Natural killer cell treated with Interleukin-12 subunit alpha and Interleukin-12 subunit beta and Interleukin-15 and Interleukin-18, amount 100 ng/mL, for 72 hours (primary cell): ENCODE data around the gene CACNA1I. TPM values are rescaled to one million over a fixed set of nuclear protein-coding genes. Genes with fewer than 3 reads are reported as not detected.

Experiments
- ATAC-seq, 2 donors: fragments of 150-1000 bp; cut with Tn5 transposase in 1 of 2; sonication (Bioruptor Pico), chemical (Tn5 transposase) in 1 of 2; 2 replicates each; pipeline ENCODE4 v1.10.0; 2021
- DNase-seq: peaks from one replicate; pipeline ENCODE4 v3.0.0; 2022; ENCODE audit warnings: low spot score
- H3K27ac Mint-ChIP-seq, 2 donors: 1 replicate in 1 of 2; 2 replicates in 1 of 2; pipeline ENCODE4 v1.8.0; 2022; ENCODE audit warnings: mixed read lengths in 2 of 2, mild to moderate bottlenecking in 1 of 2, moderate library complexity in 1 of 2
- H3K27me3 Mint-ChIP-seq, 2 donors: 1 replicate in 1 of 2; 2 replicates in 1 of 2; pipeline ENCODE4 v1.8.0; 2022; ENCODE audit warnings: mixed read lengths in 2 of 2
- H3K36me3 Mint-ChIP-seq: one replicate; pipeline ENCODE4 v1.8.0; 2022; ENCODE audit warnings: mixed read lengths
- H3K4me1 Mint-ChIP-seq, 2 donors: 1 replicate in 1 of 2; 2 replicates in 1 of 2; pipeline ENCODE4 v1.8.0; 2022; ENCODE audit warnings: low read depth in 2 of 2, mixed read lengths in 2 of 2, mild to moderate bottlenecking in 1 of 2
- H3K4me3 Mint-ChIP-seq: one replicate; pipeline ENCODE4 v1.8.0; 2022; ENCODE audit warnings: mixed read lengths
- H3K9me3 Mint-ChIP-seq: 2 replicates; pipeline ENCODE4 v1.8.0; 2022; ENCODE audit warnings: mixed read lengths
- total RNA-seq, 2 donors: library from RNA; stranded (reverse); gene quantifications; one replicate each; pipeline ENCODE4 v1.2.3, GENCODE V29; 2022

Gene CACNA1I
- total RNA-seq, 2 donors from 2014 or later: 0.17 TPM; not detected in 1

GRCh38 chr22:39705386-39705785 is 134.8 kb downstream of the CACNA1I start:
- Mint-ChIP-seq H3K4me1 (no peaks in the 10 kb centered on the region), H3K27ac (no peak overlapping the region), H3K27me3 (peaks cover 2 to 6% of the 10 kb centered on the region in 2 donors), H3K9me3 (no peaks in the 10 kb centered on the region), H3K4me3 (no peak overlapping the region), H3K36me3 (no peaks in the 10 kb centered on the region)
- no peak for DNase-seq
- ATAC-seq: no peak

- H3K9me3 Mint-ChIP-seq: no peaks in the 10 kb centered on the region
- DNase-seq (no peak), ATAC-seq (no peak)
- no peak overlapping the region for H3K4me3 Mint-ChIP-seq
- H3K27me3 Mint-ChIP-seq: peaks cover 10% of the 10 kb centered on the region in 2 donors
- H3K4me1 Mint-ChIP-seq: no peaks in the 10 kb centered on the region
- H3K27ac Mint-ChIP-seq: no peak overlapping the region
- H3K36me3 Mint-ChIP-seq: no peaks in the 10 kb centered on the region
Measured at GRCh38 chr22:39706376-39707140, 136.0 kb downstream of the CACNA1I start.

- Mint-ChIP-seq H3K27ac (no peak overlapping the region), H3K27me3 (peaks cover 10% of the 10 kb centered on the region in 2 donors), H3K9me3 (no peaks in the 10 kb centered on the region), H3K4me1 (peaks cover 0 to 3% of the 10 kb centered on the region in 2 donors), H3K4me3 (no peak overlapping the region), H3K36me3 (no peaks in the 10 kb centered on the region)
- DNase-seq: no peak
- ATAC-seq: no peak
Measured at GRCh38 chr22:39707351-39707750, 136.8 kb downstream of the CACNA1I start.

- no peak overlapping the region for H3K4me3 Mint-ChIP-seq
- no peak overlapping the region for H3K27ac Mint-ChIP-seq
- peaks cover 0 to 3% of the 10 kb centered on the region in 2 donors for H3K4me1 Mint-ChIP-seq
- ATAC-seq (no peak), DNase-seq (no peak)
- H3K27me3 Mint-ChIP-seq: peaks cover 10% of the 10 kb centered on the region in 2 donors
- no peaks in the 10 kb centered on the region for H3K36me3 Mint-ChIP-seq
- no peaks in the 10 kb centered on the region for H3K9me3 Mint-ChIP-seq
Measured at GRCh38 chr22:39707816-39708215, 137.3 kb downstream of the CACNA1I start.

- no peak overlapping the region for H3K4me3 Mint-ChIP-seq
- ATAC-seq (no peak), DNase-seq (no peak)
- peaks cover 10% of the 10 kb centered on the region in 2 donors for H3K27me3 Mint-ChIP-seq
- peaks cover 0 to 3% of the 10 kb centered on the region in 2 donors for H3K4me1 Mint-ChIP-seq
- H3K9me3 Mint-ChIP-seq: no peaks in the 10 kb centered on the region
- H3K27ac Mint-ChIP-seq: no peak overlapping the region
- no peaks in the 10 kb centered on the region for H3K36me3 Mint-ChIP-seq
Measured at GRCh38 chr22:39710380-39711150, 140.0 kb downstream of the CACNA1I start.

- ATAC-seq: no peak
Measured at GRCh38 chr22:39712081-39712480, 141.5 kb downstream of the CACNA1I start.

GRCh38 chr22:39712751-39713525 is 142.4 kb downstream of the CACNA1I start:
- ATAC-seq (peak in 1 of 2 donors; percentile 15), DNase-seq (no peak)
- no peaks in the 10 kb centered on the region for H3K36me3 Mint-ChIP-seq
- H3K4me1 Mint-ChIP-seq: peaks cover 0 to 3% of the 10 kb centered on the region in 2 donors
- no peak overlapping the region for H3K4me3 Mint-ChIP-seq
- peaks cover 10% of the 10 kb centered on the region in 2 donors for H3K27me3 Mint-ChIP-seq
- H3K27ac Mint-ChIP-seq: no peak overlapping the region
- H3K9me3 Mint-ChIP-seq: no peaks in the 10 kb centered on the region

More at GRCh38 chr22:39712081-39712480, 141.5 kb downstream of the CACNA1I start:
- no peak overlapping the region for H3K4me3 Mint-ChIP-seq
- H3K9me3 Mint-ChIP-seq: no peaks in the 10 kb centered on the region
- H3K4me1 Mint-ChIP-seq: peaks cover 0 to 3% of the 10 kb centered on the region in 2 donors
- no peak overlapping the region for H3K27ac Mint-ChIP-seq
- DNase-seq: no peak
- H3K27me3 Mint-ChIP-seq: peaks cover 10% of the 10 kb centered on the region in 2 donors
- H3K36me3 Mint-ChIP-seq: no peaks in the 10 kb centered on the region

GRCh38 chr22:39713799-39714290 is 143.3 kb downstream of the CACNA1I start:
- DNase-seq: no peak
- Mint-ChIP-seq H3K27ac (no peak overlapping the region), H3K27me3 (peaks cover 7 to 10% of the 10 kb centered on the region in 2 donors), H3K4me3 (no peak overlapping the region), H3K9me3 (no peaks in the 10 kb centered on the region), H3K36me3 (no peaks in the 10 kb centered on the region), H3K4me1 (peaks cover 0 to 3% of the 10 kb centered on the region in 2 donors)
- ATAC-seq: no peak

- DNase-seq (no peak), ATAC-seq (peak in 1 of 2 donors; percentile 17)
- Mint-ChIP-seq H3K4me3 (no peak overlapping the region), H3K27ac (no peak overlapping the region), H3K36me3 (no peaks in the 10 kb centered on the region), H3K4me1 (peaks cover 0 to 7% of the 10 kb centered on the region in 2 donors), H3K9me3 (no peaks in the 10 kb centered on the region), H3K27me3 (peaks cover 5 to 10% of the 10 kb centered on the region in 2 donors)
Measured at GRCh38 chr22:39714321-39714720, 143.8 kb downstream of the CACNA1I start.

GRCh38 chr22:39715778-39716495 is 145.4 kb downstream of the CACNA1I start:
- no peak overlapping the region for H3K27ac Mint-ChIP-seq
- peaks cover 0 to 13% of the 10 kb centered on the region in 2 donors for H3K4me1 Mint-ChIP-seq

GRCh38 chr22:39716534-39716933 is 146.0 kb downstream of the CACNA1I start:
- no peak for ATAC-seq
- H3K27ac Mint-ChIP-seq: no peak overlapping the region
- H3K9me3 Mint-ChIP-seq: no peaks in the 10 kb centered on the region
- no peaks in the 10 kb centered on the region for H3K36me3 Mint-ChIP-seq
- no peak overlapping the region for H3K4me3 Mint-ChIP-seq
- no peaks in the 10 kb centered on the region for H3K27me3 Mint-ChIP-seq
- no peak for DNase-seq
- H3K4me1 Mint-ChIP-seq: peaks cover 0 to 13% of the 10 kb centered on the region in 2 donors

More at GRCh38 chr22:39715778-39716495, 145.4 kb downstream of the CACNA1I start:
- Mint-ChIP-seq H3K9me3 (no peaks in the 10 kb centered on the region), H3K4me3 (no peak overlapping the region), H3K36me3 (no peaks in the 10 kb centered on the region), H3K27me3 (peaks cover 2 to 3% of the 10 kb centered on the region in 2 donors)
- DNase-seq: no peak
- no peak for ATAC-seq

GRCh38 chr22:39717099-39717498 is 146.5 kb downstream of the CACNA1I start:
- H3K27me3 Mint-ChIP-seq: no peaks in the 10 kb centered on the region
- H3K4me3 Mint-ChIP-seq: no peak overlapping the region
- no peaks in the 10 kb centered on the region for H3K9me3 Mint-ChIP-seq
- peaks cover 4 to 10% of the 10 kb centered on the region in 2 donors for H3K4me1 Mint-ChIP-seq
- DNase-seq (no peak), ATAC-seq (no peak)
- H3K36me3 Mint-ChIP-seq: no peaks in the 10 kb centered on the region
- no peak overlapping the region for H3K27ac Mint-ChIP-seq

- Mint-ChIP-seq H3K27ac (no peak overlapping the region), H3K4me3 (no peak overlapping the region)
Measured at GRCh38 chr22:39718206-39718605, 147.7 kb downstream of the CACNA1I start.

More at GRCh38 chr22:39718206-39718605, 147.7 kb downstream of the CACNA1I start:
- peak; percentile 25 for DNase-seq
- no peaks in the 10 kb centered on the region for H3K27me3 Mint-ChIP-seq
- H3K36me3 Mint-ChIP-seq: no peaks in the 10 kb centered on the region
- no peaks in the 10 kb centered on the region for H3K9me3 Mint-ChIP-seq
- H3K4me1 Mint-ChIP-seq: peaks cover 9 to 11% of the 10 kb centered on the region in 2 donors
- no peak for ATAC-seq
